ENCODE data around the gene FAM107B.

Gene FAM107B

DNA sequence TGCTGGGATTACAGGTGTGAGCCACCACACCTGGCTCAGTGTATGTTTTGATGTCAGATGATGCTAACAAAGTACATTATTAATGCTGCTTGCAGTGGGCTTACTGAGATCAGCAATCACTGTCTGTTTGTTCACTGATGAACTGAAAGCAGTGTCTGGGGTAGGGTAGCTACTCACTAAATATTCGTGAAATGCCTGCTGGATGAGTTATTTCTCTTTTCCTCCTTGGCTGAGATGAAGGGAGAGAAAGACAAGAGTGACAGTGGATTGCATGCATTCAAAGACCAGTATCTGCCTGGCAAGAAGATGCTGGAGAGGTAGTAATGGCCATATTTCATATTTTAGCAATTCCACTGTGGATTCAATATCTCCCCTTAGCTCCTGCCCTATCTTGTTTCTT lies 32.3 kb downstream of the FAM107B start:
- TF ChIP-seq TAF1 (IDR thresholded peaks at IDR 0.05; ENCODE audit: borderline replicate concordance, insufficient read depth, low read length) (no peak), POLR2AphosphoS5 (IDR thresholded peaks at IDR 0.05; ENCODE audit: low read depth, low read length) (no peak), FOXP2 (optimal IDR thresholded peaks at IDR 0.05; ENCODE audit: borderline replicate concordance, extremely low read depth, extremely low read length, insufficient read depth) (no peak), SIN3A (IDR thresholded peaks at IDR 0.05; ENCODE audit: borderline replicate concordance, insufficient read depth, low read length) (no peak)
- TF ChIP-seq, protein P1, sequence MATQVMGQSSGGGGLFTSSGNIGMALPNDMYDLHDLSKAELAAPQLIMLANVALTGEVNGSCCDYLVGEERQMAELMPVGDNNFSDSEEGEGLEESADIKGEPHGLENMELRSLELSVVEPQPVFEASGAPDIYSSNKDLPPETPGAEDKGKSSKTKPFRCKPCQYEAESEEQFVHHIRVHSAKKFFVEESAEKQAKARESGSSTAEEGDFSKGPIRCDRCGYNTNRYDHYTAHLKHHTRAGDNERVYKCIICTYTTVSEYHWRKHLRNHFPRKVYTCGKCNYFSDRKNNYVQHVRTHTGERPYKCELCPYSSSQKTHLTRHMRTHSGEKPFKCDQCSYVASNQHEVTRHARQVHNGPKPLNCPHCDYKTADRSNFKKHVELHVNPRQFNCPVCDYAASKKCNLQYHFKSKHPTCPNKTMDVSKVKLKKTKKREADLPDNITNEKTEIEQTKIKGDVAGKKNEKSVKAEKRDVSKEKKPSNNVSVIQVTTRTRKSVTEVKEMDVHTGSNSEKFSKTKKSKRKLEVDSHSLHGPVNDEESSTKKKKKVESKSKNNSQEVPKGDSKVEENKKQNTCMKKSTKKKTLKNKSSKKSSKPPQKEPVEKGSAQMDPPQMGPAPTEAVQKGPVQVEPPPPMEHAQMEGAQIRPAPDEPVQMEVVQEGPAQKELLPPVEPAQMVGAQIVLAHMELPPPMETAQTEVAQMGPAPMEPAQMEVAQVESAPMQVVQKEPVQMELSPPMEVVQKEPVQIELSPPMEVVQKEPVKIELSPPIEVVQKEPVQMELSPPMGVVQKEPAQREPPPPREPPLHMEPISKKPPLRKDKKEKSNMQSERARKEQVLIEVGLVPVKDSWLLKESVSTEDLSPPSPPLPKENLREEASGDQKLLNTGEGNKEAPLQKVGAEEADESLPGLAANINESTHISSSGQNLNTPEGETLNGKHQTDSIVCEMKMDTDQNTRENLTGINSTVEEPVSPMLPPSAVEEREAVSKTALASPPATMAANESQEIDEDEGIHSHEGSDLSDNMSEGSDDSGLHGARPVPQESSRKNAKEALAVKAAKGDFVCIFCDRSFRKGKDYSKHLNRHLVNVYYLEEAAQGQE (IDR thresholded peaks at IDR 0.05; ENCODE audit: insufficient read depth in 1 of 2, low read depth in 2 of 2, low read length in 2 of 2) = no peak

DNA sequence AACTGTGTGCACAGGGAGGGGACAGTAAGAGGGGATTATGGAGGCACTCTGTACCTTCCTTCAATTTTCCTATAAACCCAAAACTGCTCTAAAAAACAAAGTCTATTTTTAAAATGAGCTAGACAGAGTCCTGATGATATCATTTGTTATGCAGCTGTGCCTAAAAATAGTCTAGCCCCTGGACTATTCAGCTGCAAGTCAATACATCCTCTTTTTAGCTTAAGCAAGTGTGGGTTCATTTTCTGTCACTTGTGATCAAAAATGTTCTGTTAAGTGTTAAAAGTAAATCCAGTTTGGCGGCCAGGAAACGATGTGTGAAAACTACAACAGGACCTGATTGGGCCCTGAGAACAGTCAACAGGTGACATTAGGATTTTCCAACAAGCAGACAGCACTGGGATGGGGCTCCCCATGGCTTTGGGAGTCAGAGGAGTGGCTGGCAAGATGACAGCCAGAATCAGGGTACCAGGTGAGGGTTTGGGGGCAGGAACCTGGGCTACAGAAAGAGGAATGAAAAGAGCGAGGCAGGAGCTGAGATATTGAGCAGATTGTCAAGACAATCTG lies 33.9 kb downstream of the FAM107B start:
- TF ChIP-seq SIN3A (IDR thresholded peaks at IDR 0.05; ENCODE audit: borderline replicate concordance, insufficient read depth, low read length) = no peak
- TF ChIP-seq TAF1 (IDR thresholded peaks at IDR 0.05; ENCODE audit: borderline replicate concordance, insufficient read depth, low read length) = no peak
- TF ChIP-seq POLR2AphosphoS5 (IDR thresholded peaks at IDR 0.05; ENCODE audit: low read depth, low read length) = no peak
- no peak for TF ChIP-seq FOXP2 (optimal IDR thresholded peaks at IDR 0.05; ENCODE audit: borderline replicate concordance, extremely low read depth, extremely low read length, insufficient read depth)
- TF ChIP-seq, protein P1 (IDR thresholded peaks at IDR 0.05; ENCODE audit: insufficient read depth in 1 of 2, low read depth in 2 of 2, low read length in 2 of 2) = no peak

DNA sequence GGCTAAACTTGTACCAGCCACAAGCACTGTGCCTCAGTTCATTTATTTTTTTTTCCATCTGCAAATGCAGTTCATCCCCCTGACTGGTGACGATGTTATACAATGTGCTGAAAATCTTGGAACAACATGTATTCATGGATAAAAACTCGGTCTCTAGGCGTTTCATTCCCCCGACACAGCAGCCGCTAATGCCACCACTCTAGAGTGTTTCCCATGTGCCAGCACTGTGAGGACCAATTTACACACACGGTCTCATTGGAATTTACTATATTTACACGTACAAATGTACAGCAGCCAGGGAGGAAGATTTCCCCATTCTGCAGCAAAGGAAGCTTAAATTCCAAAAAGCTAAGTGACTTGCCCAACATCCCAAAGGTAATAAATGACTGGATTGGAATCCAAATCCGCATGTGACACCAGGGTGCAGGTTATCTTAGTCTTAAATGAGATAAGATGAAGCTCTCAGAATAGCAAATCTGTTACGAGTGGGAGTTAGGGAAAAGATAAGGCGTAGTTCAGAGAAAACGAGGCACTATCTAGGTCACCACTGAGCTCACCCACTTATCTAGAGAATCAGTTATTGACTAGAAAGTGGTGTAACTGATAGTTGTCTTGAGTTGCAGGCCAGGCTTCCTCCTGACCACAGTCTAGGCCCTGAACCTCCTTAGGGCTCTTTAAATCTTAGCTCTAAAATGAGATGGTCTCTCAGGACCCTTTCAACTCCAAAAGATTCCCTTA lies 36.7 kb downstream of the FAM107B start:
- TF ChIP-seq TAF1 (IDR thresholded peaks at IDR 0.05; ENCODE audit: borderline replicate concordance, insufficient read depth, low read length) = no peak
- no peak for TF ChIP-seq SIN3A (IDR thresholded peaks at IDR 0.05; ENCODE audit: borderline replicate concordance, insufficient read depth, low read length)
- TF ChIP-seq, protein P1 (IDR thresholded peaks at IDR 0.05; ENCODE audit: insufficient read depth in 1 of 2, low read depth in 2 of 2, low read length in 2 of 2) = no peak
- no peak for TF ChIP-seq FOXP2 (optimal IDR thresholded peaks at IDR 0.05; ENCODE audit: borderline replicate concordance, extremely low read depth, extremely low read length, insufficient read depth)
- no peak for TF ChIP-seq POLR2AphosphoS5 (IDR thresholded peaks at IDR 0.05; ENCODE audit: low read depth, low read length)

DNA sequence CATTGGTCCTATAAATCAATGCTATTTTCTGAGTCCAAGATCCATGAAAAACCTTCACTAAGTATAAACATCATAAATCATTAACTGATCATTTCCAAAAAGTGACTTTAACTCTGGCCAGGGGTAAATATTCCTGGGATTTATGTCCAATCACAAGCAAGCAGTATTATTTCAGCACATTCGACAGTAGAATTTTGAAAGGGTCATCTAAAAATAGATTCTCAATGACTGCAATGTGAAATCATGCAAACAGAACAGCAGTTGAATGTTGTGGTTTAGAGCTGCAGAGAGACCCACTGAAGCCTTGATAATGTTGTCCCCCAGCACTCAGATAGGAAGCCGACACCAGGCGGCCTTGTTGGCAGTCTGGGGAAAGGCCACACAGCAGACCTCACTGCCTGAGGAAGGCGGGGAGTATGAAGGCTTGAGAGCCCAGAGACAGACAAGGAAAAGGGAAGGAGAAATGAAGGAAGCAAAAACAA lies 38.1 kb downstream of the FAM107B start:
- no peak for TF ChIP-seq POLR2AphosphoS5 (IDR thresholded peaks at IDR 0.05; ENCODE audit: low read depth, low read length)
- TF ChIP-seq, protein P1 (IDR thresholded peaks at IDR 0.05; ENCODE audit: insufficient read depth in 1 of 2, low read depth in 2 of 2, low read length in 2 of 2) = no peak

All from PFSK-1 (cell line).